HepG2 (cell line): ENCODE results near the gene GJA3. TPM values are rescaled to one million over a fixed set of nuclear protein-coding genes. Genes with fewer than 3 reads are reported as not detected.
A peak's percentile ranks its signal among the peaks of the same experiment; 100 is the strongest.

Experiments used
- CEBPB ChIP-seq: IDR thresholded peaks from 2 replicates; pipeline ENCODE4 v1.6.1; 2011; ENCODE audit warnings: low read depth, low read length, improper control_type of control experiment, borderline replicate concordance
- DR1 ChIP-seq: sonication (generic); formaldehyde crosslinking; IDR thresholded peaks from 2 replicates; pipeline ENCODE4 v1.8.0; 2021; ENCODE audit warnings: mild to moderate bottlenecking, missing genetic modification reagents, inconsistent platforms
- HOXA7 ChIP-seq: sonication (generic); formaldehyde crosslinking; IDR thresholded peaks from 2 replicates; pipeline ENCODE4 v1.8.1; 2022; ENCODE audit warnings: mild to moderate bottlenecking, missing genetic modification reagents, moderate library complexity
- NKX3-1 ChIP-seq: sonication (generic); formaldehyde crosslinking; IDR thresholded peaks from 2 replicates; pipeline ENCODE4 v1.5.0; 2020; ENCODE audit warnings: missing genetic modification reagents
- PHF8 ChIP-seq: sonication (generic); formaldehyde crosslinking; IDR thresholded peaks from 2 replicates; pipeline ENCODE4 v1.5.0; 2020; ENCODE audit warnings: missing genetic modification reagents
- POGZ ChIP-seq: sonication (generic); formaldehyde crosslinking; IDR thresholded peaks from 2 replicates; pipeline ENCODE4 v1.4.0; 2020; ENCODE audit warnings: mild to moderate bottlenecking, missing genetic modification reagents
- PRMT3 ChIP-seq: sonication (generic); formaldehyde crosslinking; IDR thresholded peaks from 2 replicates; pipeline ENCODE4 v1.8.1; 2022; ENCODE audit warnings: low read depth, mild to moderate bottlenecking, moderate library complexity, missing genetic modification reagents, borderline replicate concordance
- SAFB2 ChIP-seq: sonication (generic); formaldehyde crosslinking; IDR thresholded peaks from 2 replicates; pipeline ENCODE4 v1.5.1; 2020; ENCODE audit warnings: missing genetic modification reagents, low read depth, mild to moderate bottlenecking, borderline replicate concordance
- SIN3A ChIP-seq: IDR thresholded peaks from 2 replicates; pipeline ENCODE4 v1.6.1; 2011; ENCODE audit warnings: low read depth, mild to moderate bottlenecking, control low read depth, low read length, borderline replicate concordance
- ZBTB38 ChIP-seq: sonication (generic); formaldehyde crosslinking; IDR thresholded peaks from 2 replicates; pipeline ENCODE4 v1.5.1; 2020; ENCODE audit warnings: mild to moderate bottlenecking, missing genetic modification reagents
- ZFP41 ChIP-seq: sonication (generic); formaldehyde crosslinking; IDR thresholded peaks from 2 replicates; pipeline ENCODE4 v1.4.0; 2020; ENCODE audit warnings: mild to moderate bottlenecking, missing genetic modification reagents, borderline replicate concordance
- ZKSCAN8 ChIP-seq: IDR thresholded peaks from 2 replicates; pipeline ENCODE4 v1.6.1; 2016; ENCODE audit warnings: borderline replicate concordance, missing genetic modification reagents, missing compliant biosample characterization
- ZMAT5 ChIP-seq: sonication (generic); formaldehyde crosslinking; IDR thresholded peaks from 2 replicates; pipeline ENCODE4 v1.5.0; 2020; ENCODE audit warnings: mild to moderate bottlenecking, low read depth, missing genetic modification reagents, borderline replicate concordance
- ZMYM4 ChIP-seq: sonication (generic); formaldehyde crosslinking; IDR thresholded peaks from 2 replicates; pipeline ENCODE4 v1.8.1; 2023; ENCODE audit warnings: mild to moderate bottlenecking, missing genetic modification reagents
- ZNF362 ChIP-seq: sonication (generic); formaldehyde crosslinking; IDR thresholded peaks from 2 replicates; pipeline ENCODE4 v1.4.0; 2020; ENCODE audit warnings: missing genetic modification reagents, mild to moderate bottlenecking, borderline replicate concordance
- polyA plus RNA-seq, 8 experiments: library from polyadenylated mRNA; depleted of rRNA in 3 of 8; stranded (reverse) in 7 of 8; unstranded in 1 of 8; fragments of >200 nt; fragmentation: Illumina TruSeq in 4 of 8; extraction: Trizol in 4 of 8; gene quantifications; 2 replicates each; pipeline versions ENCODE4 v1.2.1 to v1.2.3, GENCODE V29; 2011 to 2016; ENCODE audit warnings: low read depth in 4 of 8, missing spikeins in 1 of 8, mixed read lengths in 1 of 8; ENCODE audit not compliant: insufficient read depth in 1 of 8
- total RNA-seq, 5 experiments: library from RNA; depleted of rRNA; stranded (reverse); fragments of >200 nt; fragmentation: Illumina TruSeq; extraction: Trizol; gene quantifications; 2 replicates each; pipeline ENCODE4 v1.2.3, GENCODE V29; 2016; ENCODE audit warnings: low read depth in 1 of 5
- TF ChIP-seq, protein P1 (sequence below): sonication (generic); formaldehyde crosslinking; IDR thresholded peaks from 2 replicates; pipeline ENCODE4 v1.5.0; 2020; ENCODE audit warnings: mild to moderate bottlenecking, missing genetic modification reagents, moderate library complexity
- TF ChIP-seq, protein P2 (sequence below): sonication (generic); formaldehyde crosslinking; conservative IDR thresholded peaks from 2 replicates; pipeline ENCODE4 v1.8.0; 2022; ENCODE audit warnings: mild to moderate bottlenecking, moderate library complexity, missing genetic modification reagents

Gene GJA3
- total and polyA plus RNA-seq, 2 of the 13 experiments (the other 11 are each of a cell fraction or from before 2014, with no cell fraction given): 0.04 TPM

GRCh38 chr13:20116213-20116612 lies 44.6 kb downstream of the GJA3 start (continued):
- TF ChIP-seq, protein P1, sequence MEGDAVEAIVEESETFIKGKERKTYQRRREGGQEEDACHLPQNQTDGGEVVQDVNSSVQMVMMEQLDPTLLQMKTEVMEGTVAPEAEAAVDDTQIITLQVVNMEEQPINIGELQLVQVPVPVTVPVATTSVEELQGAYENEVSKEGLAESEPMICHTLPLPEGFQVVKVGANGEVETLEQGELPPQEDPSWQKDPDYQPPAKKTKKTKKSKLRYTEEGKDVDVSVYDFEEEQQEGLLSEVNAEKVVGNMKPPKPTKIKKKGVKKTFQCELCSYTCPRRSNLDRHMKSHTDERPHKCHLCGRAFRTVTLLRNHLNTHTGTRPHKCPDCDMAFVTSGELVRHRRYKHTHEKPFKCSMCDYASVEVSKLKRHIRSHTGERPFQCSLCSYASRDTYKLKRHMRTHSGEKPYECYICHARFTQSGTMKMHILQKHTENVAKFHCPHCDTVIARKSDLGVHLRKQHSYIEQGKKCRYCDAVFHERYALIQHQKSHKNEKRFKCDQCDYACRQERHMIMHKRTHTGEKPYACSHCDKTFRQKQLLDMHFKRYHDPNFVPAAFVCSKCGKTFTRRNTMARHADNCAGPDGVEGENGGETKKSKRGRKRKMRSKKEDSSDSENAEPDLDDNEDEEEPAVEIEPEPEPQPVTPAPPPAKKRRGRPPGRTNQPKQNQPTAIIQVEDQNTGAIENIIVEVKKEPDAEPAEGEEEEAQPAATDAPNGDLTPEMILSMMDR (CRISPR knock-in tag): peak; percentile 53
- TF ChIP-seq NKX3-1 (CRISPR knock-in tag) (no peak), DR1 (CRISPR knock-in tag) (no peak), CEBPB (no peak), ZFP41 (CRISPR knock-in tag) (no peak), ZKSCAN8 (CRISPR knock-in tag) (no peak), ZNF362 (CRISPR knock-in tag) (no peak), ZMYM4 (CRISPR knock-in tag) (peak; percentile 90), SAFB2 (no peak), POGZ (CRISPR knock-in tag) (peak; percentile 61), PRMT3 (CRISPR knock-in tag) (no peak), HOXA7 (CRISPR knock-in tag) (no peak), ZMAT5 (CRISPR knock-in tag) (no peak), SIN3A (no peak), ZBTB38 (CRISPR knock-in tag) (no peak), PHF8 (CRISPR knock-in tag) (no peak)
- TF ChIP-seq, protein P2, sequence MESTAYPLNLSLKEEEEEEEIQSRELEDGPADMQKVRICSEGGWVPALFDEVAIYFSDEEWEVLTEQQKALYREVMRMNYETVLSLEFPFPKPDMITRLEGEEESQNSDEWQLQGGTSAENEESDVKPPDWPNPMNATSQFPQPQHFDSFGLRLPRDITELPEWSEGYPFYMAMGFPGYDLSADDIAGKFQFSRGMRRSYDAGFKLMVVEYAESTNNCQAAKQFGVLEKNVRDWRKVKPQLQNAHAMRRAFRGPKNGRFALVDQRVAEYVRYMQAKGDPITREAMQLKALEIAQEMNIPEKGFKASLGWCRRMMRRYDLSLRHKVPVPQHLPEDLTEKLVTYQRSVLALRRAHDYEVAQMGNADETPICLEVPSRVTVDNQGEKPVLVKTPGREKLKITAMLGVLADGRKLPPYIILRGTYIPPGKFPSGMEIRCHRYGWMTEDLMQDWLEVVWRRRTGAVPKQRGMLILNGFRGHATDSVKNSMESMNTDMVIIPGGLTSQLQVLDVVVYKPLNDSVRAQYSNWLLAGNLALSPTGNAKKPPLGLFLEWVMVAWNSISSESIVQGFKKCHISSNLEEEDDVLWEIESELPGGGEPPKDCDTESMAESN (CRISPR knock-in tag): no peak
